A549 (cell line): ENCODE data around the gene GALNT12.

ENCODE experiments used
- ATOH8 ChIP-seq: fragments of 250-450 bp; sonication (Bioruptor Pico); IDR thresholded peaks from 2 replicates; pipeline ENCODE4 v1.5.0; 2020; ENCODE audit warnings: low read depth, mild to moderate bottlenecking, moderate library complexity
- CHD2 ChIP-seq: fragments of 150-350 bp; IDR thresholded peaks from 2 replicates; pipeline ENCODE4 v1.6.1; 2014; ENCODE audit warnings: low read length; ENCODE audit not compliant: partially characterized antibody
- CHD4 ChIP-seq: fragments of 200-600 bp; sonication (generic); IDR thresholded peaks from 2 replicates; pipeline ENCODE4 v1.6.1; 2016; ENCODE audit warnings: antibody characterized with exemption, mild to moderate bottlenecking, borderline replicate concordance
- CTCF ChIP-seq: fragments of >200 bp; sonication (Bioruptor Twin); formaldehyde crosslinking; IDR thresholded peaks from 3 replicates; pipeline ENCODE4 v1.5.1; 2016
- GATA3 ChIP-seq: IDR thresholded peaks from 2 replicates; pipeline ENCODE4 v1.6.1; 2012; ENCODE audit warnings: borderline replicate concordance
- MYC ChIP-seq: IDR thresholded peaks from 2 replicates; pipeline ENCODE4 v1.6.1; 2012; ENCODE audit warnings: mild to moderate bottlenecking, inconsistent platforms, low read length, improper control_type of control experiment, borderline replicate concordance
- POLR2AphosphoS2 ChIP-seq: conservative IDR thresholded peaks from 2 replicates; pipeline ENCODE4 v1.6.1; 2012; ENCODE audit warnings: low read length, improper control_type of control experiment, inconsistent platforms
- RCOR1 ChIP-seq: fragments of 150-350 bp; IDR thresholded peaks from 2 replicates; pipeline ENCODE4 v1.6.1; 2014; ENCODE audit warnings: antibody characterized with exemption, low read length, low read depth
- RFX5 ChIP-seq: fragments of 450-650 bp; IDR thresholded peaks from 2 replicates; pipeline ENCODE4 v1.7.1; 2014; ENCODE audit warnings: antibody characterized with exemption, mild to moderate bottlenecking, moderate library complexity

- TF ChIP-seq CTCF (no peak), RFX5 (no peak), ATOH8 (CRISPR knock-in tag) (no peak), MYC (no peak), POLR2AphosphoS2 (no peak), CHD2 (no peak), GATA3 (no peak), RCOR1 (no peak), CHD4 (no peak)
Measured at GRCh38 chr9:98839724-98840123, 32.3 kb downstream of the GALNT12 start.
